Measurements from ENCODE around the gene SRSF8.

Gene SRSF8

DNA sequence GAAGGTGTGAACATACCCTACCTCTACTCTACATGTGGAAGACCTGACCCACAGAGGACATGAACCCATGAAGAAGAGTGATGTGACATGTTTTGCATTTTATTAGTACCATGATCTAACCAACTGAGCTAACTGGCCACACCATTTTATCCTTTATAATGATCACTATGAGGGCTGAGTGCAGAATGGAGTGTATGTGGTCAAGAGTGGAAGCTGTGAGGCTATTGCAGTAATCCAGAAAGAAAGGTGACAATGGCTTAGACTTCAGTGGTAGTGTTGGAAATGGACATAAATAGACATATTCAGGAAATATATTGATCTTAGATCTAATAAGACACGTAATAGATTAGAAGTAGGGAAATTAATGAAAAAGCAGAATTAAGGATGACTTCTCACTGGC lies 3.8 kb downstream of the SRSF8 start:
- no peak for DNase-seq (ENCODE audit: low read depth)

DNA sequence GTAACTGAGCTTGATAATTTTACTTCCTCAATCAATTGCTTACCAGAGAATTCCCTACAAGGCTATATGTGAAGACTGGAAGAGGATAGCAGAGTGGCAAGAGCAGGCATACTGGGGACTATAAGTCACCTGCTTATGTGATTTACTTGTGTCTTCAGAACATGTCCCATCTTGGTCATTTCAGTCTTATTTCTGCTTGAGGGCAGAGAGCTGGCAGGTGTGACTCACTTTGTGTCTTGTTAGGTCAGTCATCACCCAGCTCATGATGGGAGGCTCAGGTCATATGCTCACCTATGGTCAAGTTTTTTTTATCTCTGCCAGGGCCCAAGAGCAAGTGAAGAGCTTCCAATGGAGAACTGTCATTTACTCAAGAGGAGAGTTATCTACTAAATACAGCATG lies 6.2 kb downstream of the SRSF8 start:
- DNase-seq (ENCODE audit: low read depth), result no peak

DNA sequence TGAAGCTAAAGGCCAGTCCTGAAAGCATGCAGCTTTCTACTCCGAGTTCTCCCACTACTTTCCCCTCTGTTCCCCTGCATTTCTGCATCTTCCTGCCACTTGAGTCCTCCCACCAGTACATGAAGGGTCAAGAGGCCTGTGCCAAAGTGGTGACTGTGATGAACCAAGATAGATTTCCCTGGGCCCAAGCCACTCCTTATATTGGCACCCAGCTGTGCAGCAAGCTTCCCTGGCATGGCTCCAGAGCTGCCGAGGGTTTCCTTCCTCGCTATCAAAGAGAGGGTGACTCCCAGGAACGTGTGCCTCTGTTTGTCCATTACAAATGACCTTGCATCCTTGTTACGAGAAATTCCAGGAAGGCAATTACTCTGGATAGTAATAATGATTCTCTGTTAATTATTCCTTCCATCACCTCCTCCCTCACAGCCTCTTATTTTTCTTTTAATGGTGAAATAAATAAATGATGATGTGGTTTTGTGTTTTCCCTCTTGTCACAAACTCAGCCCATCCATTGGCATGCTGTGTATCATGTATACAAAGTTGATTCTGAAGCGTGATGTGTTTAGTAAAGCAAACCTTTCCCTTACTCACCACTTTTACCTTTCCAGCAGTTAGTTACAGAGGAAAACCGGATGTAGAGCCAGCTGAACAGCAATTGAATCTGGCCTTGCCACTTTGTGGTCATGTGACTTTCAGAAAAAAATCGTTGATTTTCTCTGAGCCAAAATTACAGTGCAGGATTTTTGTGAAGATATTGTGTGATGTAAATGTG lies 8.3 kb downstream of the SRSF8 start:
- DNase-seq (ENCODE audit: low read depth), result no peak

DNA sequence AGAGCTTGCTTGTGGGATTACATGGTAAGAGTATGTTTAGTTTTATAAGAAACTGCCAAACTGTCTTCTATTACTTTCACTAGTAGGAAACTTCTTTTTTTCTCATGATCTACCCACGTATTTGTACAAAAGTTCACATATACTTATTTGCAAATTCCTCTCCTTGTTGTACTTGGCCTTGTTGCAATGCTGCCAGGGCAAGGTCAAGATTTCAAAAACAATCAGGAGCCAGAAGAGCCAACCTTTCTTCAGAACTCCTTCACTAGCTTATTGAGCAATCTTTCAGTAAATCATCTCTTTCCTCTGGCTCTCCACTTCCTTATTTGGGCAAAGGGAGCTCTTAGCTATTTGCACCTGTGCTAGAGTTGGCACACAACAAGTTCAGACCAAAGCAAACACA lies 9.7 kb downstream of the SRSF8 start:
- DNase-seq (ENCODE audit: low read depth), result no peak

DNA sequence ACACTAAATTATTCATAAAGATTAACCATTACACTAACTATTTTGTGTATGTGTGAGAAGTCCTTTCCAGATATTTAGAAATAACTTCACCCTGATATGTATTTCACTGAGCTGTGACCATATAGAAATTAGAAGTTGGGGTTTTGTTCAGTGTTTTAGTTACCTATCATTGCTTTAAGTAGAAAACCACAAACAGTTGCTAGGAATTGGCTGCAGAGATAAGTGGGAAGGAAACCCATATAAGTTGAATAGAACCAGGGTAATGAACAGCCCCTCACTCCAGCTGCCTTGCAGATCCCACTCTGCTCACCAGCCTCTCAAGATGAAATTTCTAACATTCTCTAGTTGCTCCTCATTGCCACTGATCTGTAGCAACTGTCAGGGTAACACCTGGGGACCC lies 10.3 kb downstream of the SRSF8 start:
- DNase-seq (ENCODE audit: low read depth), result no peak

DNA sequence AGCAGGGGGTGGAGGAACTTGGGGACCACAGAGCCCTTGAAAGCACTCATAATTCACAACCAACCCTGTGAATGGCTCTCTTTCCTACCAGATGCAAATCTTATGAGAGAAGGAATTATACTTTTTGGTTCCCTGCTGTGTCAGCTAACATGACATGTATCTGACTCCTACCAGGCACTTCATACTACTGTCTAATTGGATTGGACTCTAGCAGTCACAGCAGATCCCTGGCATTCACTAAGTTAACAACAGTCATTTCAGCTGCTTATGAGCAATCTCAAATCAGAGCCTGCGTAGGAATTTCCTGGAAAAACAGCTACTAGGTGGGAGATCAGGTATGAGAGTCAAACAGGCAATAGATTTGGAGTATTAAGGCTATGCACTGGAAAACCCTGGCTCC lies 11.8 kb downstream of the SRSF8 start:
- DNase-seq (ENCODE audit: low read depth), result no peak

DNA sequence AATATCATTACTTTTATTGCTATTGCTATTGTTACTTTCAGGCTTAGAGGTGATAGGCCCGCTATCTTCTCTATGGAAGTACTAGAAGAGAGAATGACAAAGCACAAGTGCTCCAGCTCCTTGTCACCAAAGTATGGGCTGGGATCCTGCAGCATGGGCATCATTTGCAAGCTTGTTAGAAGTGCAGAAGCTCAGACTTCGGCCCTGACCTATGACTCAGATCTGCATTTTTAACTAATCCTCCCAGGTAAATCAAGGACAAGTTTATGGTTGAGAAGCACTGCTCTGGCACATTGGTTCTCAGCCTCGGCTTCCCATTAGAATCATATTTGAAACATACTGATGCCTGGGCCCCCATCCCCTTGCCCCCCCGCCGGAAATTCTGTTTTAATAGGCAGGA lies 14.3 kb downstream of the SRSF8 start:
- no peak for DNase-seq (ENCODE audit: low read depth)

DNA sequence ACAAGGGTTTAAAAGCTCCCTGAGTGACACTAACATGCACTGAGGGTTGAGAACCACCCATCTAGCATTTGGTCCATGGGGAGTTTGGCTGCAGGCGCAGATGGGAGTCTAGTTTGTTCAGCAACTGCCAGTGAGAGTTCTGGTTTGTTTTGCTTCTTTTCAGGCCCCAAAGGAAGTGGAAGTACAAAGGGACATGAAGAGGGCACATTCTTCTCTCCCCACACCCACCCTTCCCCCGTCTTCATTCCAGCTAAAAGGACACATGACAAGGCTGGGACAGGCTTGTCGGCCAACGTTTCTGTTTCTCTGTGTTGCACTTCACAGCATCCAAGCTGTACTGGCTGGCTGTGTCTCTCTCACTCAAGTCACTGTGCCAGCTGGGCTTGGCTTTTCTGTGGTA lies 14.7 kb downstream of the SRSF8 start:
- DNase-seq (ENCODE audit: low read depth), result no peak

DNA sequence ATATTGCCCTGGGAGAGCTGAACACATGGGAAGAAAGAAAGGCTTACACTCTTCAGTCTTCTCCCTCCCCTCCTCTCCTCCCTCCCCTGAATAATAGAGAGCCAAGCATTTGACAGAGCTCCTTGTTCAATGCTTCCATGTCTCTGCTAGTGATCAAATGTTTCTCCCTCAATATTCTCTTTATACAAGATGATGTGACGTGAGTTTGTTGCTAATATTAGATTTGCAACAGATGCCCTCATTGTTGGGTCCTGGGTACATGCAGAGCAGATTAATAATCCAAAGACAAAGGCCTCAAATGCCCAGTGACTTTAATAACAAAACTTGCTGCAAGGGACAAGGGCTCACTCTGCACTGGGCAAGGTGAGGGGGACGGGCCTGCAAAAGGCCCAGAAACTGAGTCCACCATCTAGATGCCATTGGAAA lies 15.9 kb downstream of the SRSF8 start:
- DNase-seq (ENCODE audit: low read depth), result no peak

DNA sequence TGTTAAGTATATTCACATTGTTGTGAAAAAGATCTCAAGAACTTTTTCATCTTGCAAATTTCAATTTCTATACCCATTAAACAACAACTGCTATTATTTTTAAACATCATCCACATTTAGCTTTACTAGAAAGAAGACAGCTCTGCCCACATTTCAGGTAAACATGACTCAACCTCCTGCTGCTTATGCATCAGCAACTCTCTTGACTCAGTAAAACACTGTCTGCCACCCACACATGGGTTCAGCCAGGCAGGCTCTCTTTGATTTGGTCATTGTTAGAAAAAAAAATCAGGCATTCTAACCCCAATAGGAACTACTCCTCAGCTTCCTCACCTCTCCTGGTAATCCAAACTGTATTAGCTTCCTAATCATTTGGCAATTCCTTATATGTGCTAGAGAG lies 17.8 kb downstream of the SRSF8 start:
- DNase-seq (ENCODE audit: low read depth), result no peak

DNA sequence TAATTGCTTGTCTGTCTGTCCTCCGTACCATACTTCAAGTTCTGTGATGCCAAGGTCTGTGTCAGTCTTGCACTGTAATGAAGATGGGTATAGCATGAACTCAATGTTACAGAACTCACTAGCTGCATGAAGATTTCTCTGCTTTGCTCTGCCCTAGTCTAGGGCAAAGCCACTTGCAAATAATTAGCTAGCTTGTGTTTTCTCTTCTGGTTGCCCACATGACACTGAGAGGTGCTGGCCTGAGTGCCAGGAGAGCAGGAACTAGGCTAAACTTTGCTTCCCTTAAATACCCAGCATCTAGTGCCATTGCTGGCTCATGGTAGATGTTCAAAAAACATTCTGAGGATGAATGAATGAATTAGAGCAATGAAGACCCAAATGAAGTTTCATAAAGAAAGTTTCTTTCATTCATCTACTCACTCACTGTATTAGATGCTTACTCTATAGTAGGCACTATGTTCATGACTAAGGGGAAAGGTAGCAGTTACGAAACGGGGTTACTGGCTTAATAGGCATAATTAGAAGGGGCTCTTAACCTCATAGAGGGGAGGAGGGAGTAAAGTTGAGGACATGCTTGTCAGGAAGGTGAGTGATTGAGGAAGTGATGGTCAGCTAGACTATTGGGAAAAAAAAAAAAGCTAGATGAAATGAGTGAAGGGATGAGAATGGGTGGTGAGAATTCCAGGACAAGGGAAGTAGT lies 18.5 kb downstream of the SRSF8 start:
- no peak for DNase-seq (ENCODE audit: low read depth)

DNA sequence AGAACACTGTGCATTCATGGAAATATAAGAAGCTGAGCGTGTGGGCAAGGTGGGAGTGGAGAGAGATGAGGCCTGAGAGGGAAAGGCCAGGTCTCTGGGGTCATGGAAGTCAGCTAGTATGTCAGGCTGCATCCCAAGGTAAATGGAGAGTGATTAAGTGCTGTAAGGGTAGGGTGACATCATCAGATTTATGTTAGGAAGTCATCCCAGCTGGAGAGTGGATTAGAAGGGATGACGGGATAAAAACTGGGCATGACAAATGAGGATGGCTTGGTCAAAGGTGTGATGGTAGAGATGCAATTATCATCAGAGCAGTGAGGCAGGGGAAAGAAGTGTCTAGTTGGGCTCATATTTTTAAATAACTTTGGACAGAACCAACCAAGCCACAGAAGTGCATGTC lies 19.4 kb downstream of the SRSF8 start:
- no peak for DNase-seq (ENCODE audit: low read depth)

DNA sequence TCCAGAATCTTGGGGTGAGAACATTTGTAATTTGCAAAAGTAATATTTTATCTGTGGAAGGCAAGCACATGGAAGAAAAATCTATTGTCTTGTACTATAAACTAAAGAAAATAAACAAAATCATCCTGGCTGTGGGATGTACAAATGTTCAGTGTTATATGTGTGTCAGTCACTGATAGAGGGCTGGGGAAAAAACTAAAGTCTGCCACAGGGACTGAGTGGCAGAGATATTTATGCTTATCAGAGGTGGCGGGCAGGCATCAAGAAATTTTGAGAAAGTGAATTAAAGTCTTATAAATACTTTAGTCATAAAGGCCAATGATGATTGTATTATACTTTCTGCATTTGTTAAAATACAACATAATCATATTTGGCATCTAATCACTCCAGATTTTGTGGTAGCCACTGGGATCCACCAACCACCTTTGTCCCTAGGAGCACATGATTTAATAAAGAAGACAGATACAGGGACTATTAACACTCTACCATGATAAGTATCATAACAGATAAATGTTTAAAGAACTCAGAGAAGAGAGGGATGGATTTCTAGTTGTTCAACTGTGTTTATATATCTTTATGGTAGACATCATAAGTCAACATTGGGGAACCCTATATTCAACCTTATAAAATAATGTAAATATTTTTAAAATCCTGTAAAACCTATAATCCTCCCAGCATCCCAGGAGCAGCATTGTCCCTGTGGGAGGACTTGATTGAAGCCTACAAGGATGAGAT lies 20.3 kb downstream of the SRSF8 start:
- no peak for DNase-seq (ENCODE audit: low read depth)

DNA sequence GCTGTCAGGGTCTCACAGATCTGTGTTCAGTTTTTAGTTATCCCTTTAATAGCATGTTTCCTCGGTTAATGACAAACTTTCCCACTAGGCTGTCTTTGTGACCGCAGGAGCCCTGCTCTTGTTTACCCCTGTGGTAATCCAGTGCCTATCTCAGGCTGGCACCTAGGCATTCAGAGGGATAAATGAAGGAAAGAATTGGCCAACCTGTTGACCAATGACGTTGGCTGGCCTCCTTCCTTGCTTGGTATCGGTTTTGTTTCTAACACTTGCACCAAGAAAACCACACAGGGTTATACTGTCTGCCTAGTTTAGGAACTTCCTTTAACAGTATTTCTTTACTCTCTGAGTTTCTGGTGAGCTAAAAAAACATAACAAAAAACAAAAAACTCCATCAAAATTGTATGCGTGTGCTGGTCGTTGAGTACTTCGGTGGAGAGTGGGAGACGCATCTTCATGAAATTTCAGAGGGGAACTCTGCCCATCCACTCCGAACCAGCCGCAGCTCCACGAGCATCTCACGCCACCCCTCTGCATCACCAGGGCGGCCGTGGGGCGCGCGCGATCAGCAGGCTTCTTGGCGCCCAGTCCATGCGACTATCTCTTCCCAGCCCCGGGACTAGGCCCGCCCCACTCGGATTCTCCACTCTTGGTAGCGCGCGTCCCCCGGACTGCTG lies 22.4 kb downstream of the SRSF8 start:
- DNase-seq (ENCODE audit: low read depth), result no peak

DNA sequence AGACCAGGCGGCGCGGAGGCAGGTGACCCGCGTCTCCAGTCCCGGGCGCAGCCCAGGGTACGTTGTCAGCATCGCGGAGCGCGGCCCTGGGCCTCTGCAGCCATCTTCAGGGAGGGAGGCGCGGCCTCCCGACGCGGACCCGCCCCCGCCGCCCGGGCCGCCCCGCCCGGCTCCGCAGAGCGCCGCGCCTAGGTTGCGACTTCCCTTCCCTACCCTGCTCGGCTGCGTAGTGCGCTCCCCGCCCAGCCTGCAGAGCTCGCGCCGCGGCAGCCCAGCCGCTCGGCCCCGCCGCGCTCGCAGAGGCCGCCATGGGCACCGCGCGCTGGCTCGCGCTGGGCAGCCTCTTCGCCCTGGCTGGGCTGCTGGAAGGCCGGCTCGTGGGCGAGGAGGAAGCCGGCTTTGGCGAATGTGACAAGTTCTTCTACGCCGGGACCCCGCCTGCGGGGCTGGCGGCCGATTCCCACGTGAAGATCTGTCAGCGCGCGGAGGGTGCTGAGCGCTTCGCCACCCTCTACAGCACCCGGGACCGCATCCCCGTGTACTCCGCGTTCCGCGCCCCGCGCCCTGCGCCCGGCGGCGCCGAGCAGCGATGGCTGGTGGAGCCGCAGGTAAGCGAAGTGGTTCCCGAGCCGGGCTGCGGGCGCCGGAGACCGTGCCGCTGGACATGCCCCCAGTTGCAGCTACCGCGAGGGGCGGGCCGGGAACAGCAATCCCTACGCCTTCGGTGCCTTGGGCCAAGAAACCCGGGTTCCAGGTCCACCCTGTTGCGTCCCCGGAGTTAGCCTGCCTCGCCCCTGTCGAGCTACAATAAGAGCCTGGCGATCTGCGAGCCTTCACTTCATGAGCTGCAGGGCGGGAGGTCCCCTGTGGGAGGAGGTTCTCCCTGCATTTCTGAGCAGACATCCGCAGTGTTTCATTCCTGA lies 23.2 kb downstream of the SRSF8 start, which contains the start of gene ENDOD1:
TSS of gene ENDOD1 (plus strand) at position 227 of the 923 bp plus-strand sequence. CDS start at position 309, 82 bp downstream.
- peak; percentile 74 for DNase-seq (ENCODE audit: low read depth)

DNA sequence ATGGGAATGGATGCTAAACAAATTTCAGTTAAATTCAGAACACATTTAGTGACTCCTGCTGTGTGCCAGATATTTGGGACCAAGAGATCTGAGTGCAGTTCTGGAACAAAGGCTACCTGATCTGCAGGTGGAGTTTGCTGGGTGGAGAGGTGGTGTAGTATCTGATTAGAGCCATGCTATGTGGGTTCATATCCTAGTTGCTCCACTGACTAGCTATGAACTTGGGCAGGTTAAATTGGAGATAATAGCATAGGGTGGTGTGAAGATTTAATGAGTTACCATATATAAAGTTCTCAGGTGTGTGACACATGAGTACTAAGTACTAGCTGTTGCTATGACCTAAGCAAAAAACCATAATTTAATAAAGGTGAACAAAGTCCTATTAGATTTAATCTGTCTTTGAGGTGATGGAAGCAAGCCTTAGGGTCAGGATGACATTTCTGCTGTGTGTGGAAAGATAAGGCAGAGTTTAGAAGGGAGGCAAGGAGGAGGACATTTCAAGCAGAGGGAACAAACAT lies 25.0 kb downstream of the SRSF8 start:
- DNase-seq (ENCODE audit: low read depth), result no peak

DNA sequence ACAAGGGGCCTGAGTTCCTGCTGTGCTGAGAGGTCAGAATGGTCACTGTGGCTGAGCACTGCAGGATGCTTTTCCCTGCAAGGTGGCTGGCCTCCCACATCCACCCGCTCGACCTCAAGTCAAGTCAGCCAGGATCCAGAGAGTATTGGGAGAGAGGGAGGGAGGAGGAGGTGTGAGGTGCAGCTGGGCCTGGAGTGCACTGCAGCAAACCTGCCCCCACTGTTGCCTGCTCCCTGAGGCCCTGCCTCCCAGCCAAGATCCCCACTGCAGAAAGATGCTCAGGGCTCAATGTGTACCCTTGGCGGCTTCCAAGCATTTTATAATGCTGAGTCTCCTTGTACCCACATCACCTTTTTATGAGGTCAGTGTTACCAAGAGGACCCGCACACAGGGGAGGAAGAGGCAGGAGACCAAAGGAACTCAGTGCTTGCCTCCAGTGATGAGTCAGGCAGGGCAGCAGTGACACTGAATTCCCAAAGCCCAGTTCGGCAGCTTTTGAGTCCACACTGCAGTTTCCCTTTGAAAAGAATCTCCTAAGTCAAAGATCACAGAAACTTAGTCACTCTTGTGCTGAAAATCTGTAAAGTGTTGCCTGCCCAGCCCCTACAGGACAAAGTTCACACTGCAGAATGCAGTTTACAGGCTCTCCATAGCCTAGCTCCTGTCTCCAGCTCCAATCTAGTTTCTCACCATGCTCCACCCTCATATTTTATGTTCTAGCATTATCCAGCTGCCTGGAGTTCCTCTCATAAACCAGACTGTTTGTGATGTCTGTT lies 26.0 kb downstream of the SRSF8 start:
- DNase-seq (ENCODE audit: low read depth), result no peak

DNA sequence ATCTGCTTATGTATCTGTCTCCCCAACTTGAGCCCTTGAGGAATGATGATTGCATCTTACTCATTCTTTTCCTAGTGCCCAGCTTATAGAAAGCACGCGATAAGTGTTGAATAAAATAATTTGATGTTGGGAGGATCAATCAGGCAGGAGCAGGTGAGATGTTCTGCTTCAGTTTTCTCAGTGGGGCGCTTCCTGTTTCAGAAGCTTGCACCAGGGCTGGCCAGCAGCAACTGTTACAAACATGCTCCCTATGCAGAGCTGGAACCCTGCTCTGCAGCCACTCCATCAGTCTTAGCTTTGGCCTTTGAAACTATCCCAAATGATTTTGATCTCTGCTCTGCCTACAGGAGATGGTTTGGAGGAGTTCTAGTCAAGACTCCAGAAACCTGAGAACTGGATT lies 26.8 kb downstream of the SRSF8 start:
- DNase-seq (ENCODE audit: low read depth), result no peak

DNA sequence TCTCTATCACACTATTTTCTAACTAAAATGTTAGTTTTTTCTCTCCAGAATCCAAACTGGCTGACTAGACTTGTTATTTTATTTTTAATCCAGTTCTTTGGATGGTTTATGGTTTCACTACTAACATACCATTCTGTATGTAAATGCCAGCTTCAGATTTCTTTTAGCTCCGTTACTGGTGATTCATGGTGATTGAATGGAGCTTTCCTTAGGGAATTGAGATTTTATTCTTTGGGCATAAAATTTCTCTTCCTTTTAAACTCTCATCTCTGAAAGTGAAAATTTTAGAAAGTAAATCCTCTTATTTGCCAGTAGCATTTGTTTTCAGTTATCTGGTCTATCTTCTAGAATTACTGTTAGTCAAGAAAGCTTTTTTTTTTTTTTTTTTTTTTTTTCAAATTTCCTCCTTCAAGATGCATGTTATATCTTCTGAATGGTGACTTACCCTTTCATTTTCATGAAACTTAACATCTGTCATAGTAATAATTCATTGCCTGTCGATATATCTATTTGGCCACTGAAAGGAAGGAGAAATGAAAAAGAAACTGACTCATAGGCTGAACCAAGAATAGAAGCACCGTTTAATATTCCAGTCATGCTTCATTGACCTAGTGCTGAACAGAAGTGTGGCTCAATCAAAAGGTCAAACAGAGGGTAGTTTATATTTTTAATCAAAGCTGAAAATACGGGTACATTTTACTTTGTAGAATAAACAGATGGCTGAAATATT lies 29.3 kb downstream of the SRSF8 start:
- no peak for DNase-seq (ENCODE audit: low read depth)

DNA sequence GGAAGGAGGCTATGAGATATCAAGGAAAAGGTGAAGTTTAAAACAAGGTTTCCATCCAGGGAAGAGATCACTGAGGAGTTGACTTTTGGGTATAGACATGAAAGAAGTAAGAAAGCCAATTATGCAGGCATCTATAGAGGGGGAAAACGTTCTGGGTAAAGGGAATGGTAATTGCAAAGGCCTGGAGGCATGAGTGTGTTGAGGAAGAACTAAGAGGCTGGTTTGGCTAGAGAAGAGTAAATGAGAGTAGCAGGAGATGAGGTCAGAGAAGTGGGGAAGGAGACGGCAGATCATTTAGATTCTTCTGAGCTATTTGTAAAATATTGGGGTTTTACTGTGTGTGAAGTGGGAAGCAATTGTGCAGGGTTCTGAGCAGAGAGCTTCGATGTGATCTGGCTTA lies 30.5 kb downstream of the SRSF8 start:
- no peak for DNase-seq (ENCODE audit: low read depth)
